ENCODE results near the gene PATE3. TPM values are rescaled to one million over a fixed set of nuclear protein-coding genes. Genes with fewer than 3 reads are reported as not detected.

PATE3 gene
- total RNA-seq, 1 donor from 2014 or later, result not detected

DNA sequence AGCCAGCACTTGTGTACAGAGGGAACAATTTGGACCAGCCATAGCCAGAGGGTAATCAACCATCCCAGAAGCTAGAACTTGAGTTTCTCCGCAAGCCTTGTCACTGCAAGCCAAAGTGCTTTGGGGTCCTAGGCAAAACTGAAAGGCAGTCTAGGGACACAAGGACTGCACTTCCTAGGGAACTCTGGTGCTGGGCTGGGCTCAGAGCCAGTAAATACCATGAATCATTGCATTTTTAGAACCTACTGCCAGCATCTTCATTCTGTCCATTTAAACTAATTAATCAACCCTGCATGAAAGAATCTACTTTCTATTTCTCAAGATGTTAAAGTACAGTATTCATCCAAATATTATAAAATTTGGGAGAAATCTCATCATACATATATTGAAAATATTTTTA lies 20.0 kb downstream of the PATE3 start:
- DNase-seq (ENCODE audit: missing footprints) (no peak), ATAC-seq (no peak)
- intact Hi-C loops (cut with DNase I), result no loop called here

DNA sequence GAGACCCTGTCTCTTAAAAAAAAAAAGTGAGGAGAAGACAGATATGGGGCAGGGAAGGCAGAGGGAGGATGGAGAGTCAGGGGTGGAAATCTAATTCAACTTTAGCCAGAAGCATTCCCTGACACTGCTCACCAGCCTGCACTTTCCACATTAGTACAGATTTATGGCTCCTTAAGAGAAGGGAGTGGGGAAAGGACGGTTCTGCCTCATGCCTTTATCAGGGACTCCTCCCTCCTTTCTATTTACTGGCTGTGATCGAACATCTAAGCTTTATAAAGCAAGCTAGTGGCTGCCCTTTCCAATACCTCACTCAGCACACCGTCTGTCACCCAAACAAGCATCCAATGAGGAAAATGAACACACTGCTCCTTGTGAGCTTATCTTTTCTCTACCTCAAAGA lies 45.1 kb downstream of the PATE3 start, which contains the start of gene PATE4:
PATE4 (plus strand) TSS at position 301 of the 400 bp plus-strand sequence; CDS start at position 345, 44 bp downstream.
- intact Hi-C loops (cut with DNase I), result no loop called here
- ATAC-seq (no peak), DNase-seq (ENCODE audit: missing footprints) (no peak)

DNA sequence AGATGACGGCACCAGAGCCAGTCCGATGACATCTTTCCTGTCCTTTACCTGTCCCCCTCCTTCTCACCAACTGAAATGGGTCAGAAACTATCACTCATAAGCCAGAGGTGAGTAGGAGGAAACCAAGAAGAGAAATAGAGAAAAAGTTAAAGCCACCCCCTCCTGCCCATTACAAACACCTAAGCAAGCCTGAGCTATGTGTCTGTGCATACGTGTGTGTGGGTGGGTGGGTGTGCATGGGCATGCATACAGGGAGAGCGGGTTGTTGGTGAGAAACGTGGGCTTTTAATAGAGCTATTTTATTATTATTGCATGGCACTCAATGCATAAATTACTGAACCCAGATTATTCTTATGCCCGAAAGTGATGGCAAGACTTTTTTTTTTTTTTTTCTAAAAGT lies 47.8 kb downstream of the PATE3 start:
- ATAC-seq, result no peak
- intact Hi-C loops (cut with DNase I), result no loop called here

More for the DNA sequence above, 47.8 kb downstream of the PATE3 start:
- DNase-seq (ENCODE audit: missing footprints), result no peak

Other genes starting within 250 kb of the PATE3 start
- 58.1 TPM for gene EI24, start 218.7 kb upstream of the PATE3 start, total RNA-seq
- gene STT3A, start 195.3 kb upstream of the PATE3 start, total RNA-seq, result 61.2 TPM
- 2.0 TPM for gene CHEK1, start 163.0 kb upstream of the PATE3 start, total RNA-seq
- gene ACRV1, start 107.3 kb upstream of the PATE3 start, total RNA-seq, result not detected
- gene PATE1, start 41.8 kb upstream of the PATE3 start, total RNA-seq, result not detected
- gene PATE2, start 9.3 kb upstream of the PATE3 start, total RNA-seq, result not detected
- not detected for gene PATE4, start 45.2 kb downstream of the PATE3 start, total RNA-seq
- 5.0 TPM for gene HYLS1, start 99.5 kb downstream of the PATE3 start, total RNA-seq
- gene PUS3, start 115.1 kb downstream of the PATE3 start, total RNA-seq, result 8.1 TPM
- not detected for gene DDX25, start 116.4 kb downstream of the PATE3 start, total RNA-seq
- gene VSIG10L2, start 157.9 kb downstream of the PATE3 start, total RNA-seq, result 0.30 TPM